GM18505 (cell line): ENCODE data around the gene LGI4.

Experiments
- ATAC-seq: cut with Tn5 transposase; IDR thresholded peaks from one replicate; pipeline ENCODE4 v1.9.1; 2021; ENCODE audit not compliant: unreplicated experiment
- POLR2A ChIP-seq: IDR thresholded peaks from 4 replicates; pipeline ENCODE4 v1.6.1; 2011; ENCODE audit warnings: borderline replicate concordance; ENCODE audit not compliant: insufficient read depth, insufficient read length; ENCODE audit errors: extremely low read depth

LGI4 gene

GRCh38 chr19:35166100-35167063 is 31.5 kb upstream of the LGI4 start:
- no peak for TF ChIP-seq POLR2A
- ATAC-seq = no peak

GRCh38 chr19:35165200-35166058 is 30.6 kb upstream of the LGI4 start:
- no peak for ATAC-seq
- TF ChIP-seq POLR2A = no peak

GRCh38 chr19:35164418-35164817 is 29.6 kb upstream of the LGI4 start:
- no peak for TF ChIP-seq POLR2A
- ATAC-seq = no peak

GRCh38 chr19:35162471-35163326 is 27.8 kb upstream of the LGI4 start:
- ATAC-seq = no peak
- no peak for TF ChIP-seq POLR2A

GRCh38 chr19:35161434-35161743 is 26.5 kb upstream of the LGI4 start:
- TF ChIP-seq POLR2A = no peak
- no peak for ATAC-seq

- no peak for ATAC-seq
- TF ChIP-seq POLR2A = no peak
Observed at GRCh38 chr19:35160629-35161433, 26.0 kb upstream of the LGI4 start.

GRCh38 chr19:35159606-35160005 is 24.7 kb upstream of the LGI4 start:
- no peak for ATAC-seq
- no peak for TF ChIP-seq POLR2A

GRCh38 chr19:35157431-35157830 is 22.6 kb upstream of the LGI4 start:
- no peak for TF ChIP-seq POLR2A
- no peak for ATAC-seq

- no peak for TF ChIP-seq POLR2A
- ATAC-seq = no peak
Observed at GRCh38 chr19:35156673-35157014, 21.8 kb upstream of the LGI4 start.

- no peak for ATAC-seq
- no peak for TF ChIP-seq POLR2A
Observed at GRCh38 chr19:35155981-35156672, 21.3 kb upstream of the LGI4 start.

GRCh38 chr19:35155441-35155840 is 20.6 kb upstream of the LGI4 start:
- peak; percentile 31 for TF ChIP-seq POLR2A
- ATAC-seq = no peak
